ENCODE measurements around the gene PLCXD1. TPM values are rescaled to one million over a fixed set of nuclear protein-coding genes. Genes with fewer than 3 reads are reported as not detected.

The PLCXD1 gene
- total RNA-seq, 1 experiment from 2014 or later: 60.9 TPM

GRCh38 chrX:270848-271367, 10.3 kb upstream of the PLCXD1 start:
- no peaks in the 10 kb centered on the region for H3K36me3 ChIP-seq (ENCODE audit: insufficient read depth, low read length, poor library complexity, severe bottlenecking)
- CTCF ChIA-PET: no interaction called here
- H3K27ac ChIP-seq (ENCODE audit: low read depth, low read length, poor library complexity, severe bottlenecking): no peak overlapping the region
- intact Hi-C loops (cut with micrococcal nuclease; ENCODE audit: unreplicated experiment): no loop called here
- no peak for DNase-seq (ENCODE audit: low spot score)
- TF ChIP-seq CTCF (conservative IDR thresholded peaks at IDR 0.05; ENCODE audit: low read depth, low read length) (no peak), EZH2 (IDR thresholded peaks at IDR 0.05; ENCODE audit: borderline replicate concordance, low read depth, low read length, poor library complexity, severe bottlenecking) (no peak)
- no TSS peak for BruUV-seq (replicated peaks)
- H3K9me3 ChIP-seq (ENCODE audit: low read depth, low read length, poor library complexity, severe bottlenecking): no peaks in the 10 kb centered on the region
- H3K27me3 ChIP-seq (replicated peaks; ENCODE audit: insufficient read depth, low read depth, low read length, poor library complexity): no peaks in the 10 kb centered on the region
- POLR2A ChIA-PET (ENCODE audit: low non-redundant PET): no interaction called here
- H3K4me3 ChIP-seq (ENCODE audit: low read depth, low read length, poor library complexity, severe bottlenecking): no peak overlapping the region
- H3K4me1 ChIP-seq (ENCODE audit: insufficient read depth, low read length, poor library complexity, severe bottlenecking): peaks cover 7% of the 10 kb centered on the region

GRCh38 chrX:274904-275475, 6.2 kb upstream of the PLCXD1 start:
- CTCF ChIA-PET: no interaction called here
- TF ChIP-seq CTCF (conservative IDR thresholded peaks at IDR 0.05; ENCODE audit: low read depth, low read length) (no peak), EZH2 (IDR thresholded peaks at IDR 0.05; ENCODE audit: borderline replicate concordance, low read depth, low read length, poor library complexity, severe bottlenecking) (no peak)
- POLR2A ChIA-PET (ENCODE audit: low non-redundant PET): no interaction called here
- H3K4me3 ChIP-seq (ENCODE audit: low read depth, low read length, poor library complexity, severe bottlenecking): peak overlapping the region; percentile 56
- no peaks in the 10 kb centered on the region for H3K36me3 ChIP-seq (ENCODE audit: insufficient read depth, low read length, poor library complexity, severe bottlenecking)
- no peaks in the 10 kb centered on the region for H3K27me3 ChIP-seq (replicated peaks; ENCODE audit: insufficient read depth, low read depth, low read length, poor library complexity)
- BruUV-seq (replicated peaks): no TSS peak
- no peaks in the 10 kb centered on the region for H3K9me3 ChIP-seq (ENCODE audit: low read depth, low read length, poor library complexity, severe bottlenecking)
- DNase-seq (ENCODE audit: low spot score): peak; percentile 64
- peaks cover 11% of the 10 kb centered on the region for H3K4me1 ChIP-seq (ENCODE audit: insufficient read depth, low read length, poor library complexity, severe bottlenecking)
- peak overlapping the region; percentile 42 for H3K27ac ChIP-seq (ENCODE audit: low read depth, low read length, poor library complexity, severe bottlenecking)
- intact Hi-C loops (cut with micrococcal nuclease; ENCODE audit: unreplicated experiment): no loop called here

- no peak for TF ChIP-seq EZH2 (IDR thresholded peaks at IDR 0.05; ENCODE audit: borderline replicate concordance, low read depth, low read length, poor library complexity, severe bottlenecking)
- no peak for TF ChIP-seq CTCF (conservative IDR thresholded peaks at IDR 0.05; ENCODE audit: low read depth, low read length)
- no peak for DNase-seq (ENCODE audit: low spot score)
- peak overlapping the region; percentile 56 for H3K4me3 ChIP-seq (ENCODE audit: low read depth, low read length, poor library complexity, severe bottlenecking)
- H3K27ac ChIP-seq (ENCODE audit: low read depth, low read length, poor library complexity, severe bottlenecking): peak overlapping the region; percentile 42
- ChIA-PET CTCF (no interaction called here), POLR2A (ENCODE audit: low non-redundant PET) (no interaction called here)
- intact Hi-C loops (cut with micrococcal nuclease; ENCODE audit: unreplicated experiment): no loop called here
- no peaks in the 10 kb centered on the region for H3K36me3 ChIP-seq (ENCODE audit: insufficient read depth, low read length, poor library complexity, severe bottlenecking)
- H3K4me1 ChIP-seq (ENCODE audit: insufficient read depth, low read length, poor library complexity, severe bottlenecking): peaks cover 11% of the 10 kb centered on the region
- H3K27me3 ChIP-seq (replicated peaks; ENCODE audit: insufficient read depth, low read depth, low read length, poor library complexity): no peaks in the 10 kb centered on the region
- H3K9me3 ChIP-seq (ENCODE audit: low read depth, low read length, poor library complexity, severe bottlenecking): no peaks in the 10 kb centered on the region
- no TSS peak for BruUV-seq (replicated peaks)
Measured at GRCh38 chrX:275476-275966, 5.7 kb upstream of the PLCXD1 start.
